Smooth muscle cell of the pulmonary artery (primary cell): ENCODE measurements around the gene IGSF6. TPM values are rescaled to one million over a fixed set of nuclear protein-coding genes. Genes with fewer than 3 reads are reported as not detected.

Source experiments
- total RNA-seq: library from RNA; depleted of rRNA; stranded (reverse); fragments of >200 nt; gene quantifications from 2 replicates; pipeline ENCODE4 v1.2.3, GENCODE V29; 2014

Gene IGSF6
- total RNA-seq: not detected in 2 replicates

GRCh38 chr16:21652453-21652852 lies at the start of gene IGSF6:
Gene IGSF6, minus strand, starts transcription at chr16:21652608. Its CDS starts 10 bp downstream, at chr16:21652598.

GRCh38 chr16:21663889-21664647 lies 11.7 kb upstream of the IGSF6 start, which contains the start of gene OTOA:
Gene OTOA, plus strand, starts transcription at chr16:21663968. Its CDS starts 14,547 bp downstream, at chr16:21678515.

GRCh38 chr16:21599122-21600030 lies 53.0 kb downstream of the IGSF6 start, which contains the start of gene METTL9:
Gene METTL9, plus strand, starts transcription at chr16:21599577. Its CDS starts 157 bp downstream, at chr16:21599734.

Other genes with a start within 250 kb of the IGSF6 start
- gene METTL9, start 53.0 kb downstream of the IGSF6 start, total RNA-seq: 134 and 141 TPM in 2 replicates
- gene OTOA, start 11.4 kb upstream of the IGSF6 start, total RNA-seq: under 0.01 and 0.07 TPM in 2 replicates
- gene NPIPB4, start 205.1 kb upstream of the IGSF6 start, total RNA-seq: 30.2 and 53.8 TPM in 2 replicates